ENCODE results near the gene DNAH11.

DNAH11 gene

GRCh38 chr7:21550076-21550475 lies 7.2 kb downstream of the DNAH11 start:
- DNase-seq = no peak

- no peak for DNase-seq
Measured at GRCh38 chr7:21550821-21551531, 8.1 kb downstream of the DNAH11 start.

- DNase-seq = no peak
Measured at GRCh38 chr7:21562385-21562784, 19.5 kb downstream of the DNAH11 start.

GRCh38 chr7:21565614-21566013 lies 22.8 kb downstream of the DNAH11 start:
- DNase-seq = no peak

DNA sequence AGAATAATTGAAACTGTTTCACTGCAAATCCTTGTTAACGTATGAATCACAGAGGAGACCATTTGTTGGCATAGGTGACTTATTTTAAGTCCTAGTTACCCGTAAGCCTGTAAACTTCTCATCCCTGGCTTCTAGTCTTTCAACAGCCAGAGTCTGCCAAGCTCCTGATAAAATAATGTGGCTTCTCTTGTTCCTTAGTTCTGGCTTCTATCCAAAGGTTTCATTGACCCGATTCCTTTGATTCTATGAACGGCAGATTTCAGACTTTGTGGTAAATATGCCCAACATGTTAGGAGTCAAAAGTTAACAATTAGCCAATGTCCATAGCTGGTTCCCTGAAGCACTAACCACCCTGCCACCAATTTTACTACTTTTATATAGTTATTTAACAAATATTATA lies 23.3 kb downstream of the DNAH11 start:
- no peak for DNase-seq

DNA sequence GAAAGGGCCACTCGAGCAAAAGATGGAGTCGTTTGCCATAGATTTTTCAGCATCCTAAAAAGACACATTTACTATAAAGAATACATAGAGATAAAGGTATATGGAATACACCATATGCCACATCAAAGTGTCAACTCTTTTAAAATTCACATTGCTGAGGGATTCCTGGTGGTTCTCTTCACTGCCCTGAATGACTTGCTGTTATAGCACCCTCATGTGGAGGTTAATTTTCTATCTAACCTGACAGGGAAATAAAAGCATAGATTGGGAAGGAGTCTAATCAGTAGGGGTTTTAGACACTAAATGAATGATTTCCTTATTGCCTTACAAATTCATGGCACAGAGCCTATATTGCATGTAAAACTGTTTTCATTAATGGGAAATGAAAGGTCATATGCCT lies 25.9 kb downstream of the DNAH11 start:
- DNase-seq = no peak

DNA sequence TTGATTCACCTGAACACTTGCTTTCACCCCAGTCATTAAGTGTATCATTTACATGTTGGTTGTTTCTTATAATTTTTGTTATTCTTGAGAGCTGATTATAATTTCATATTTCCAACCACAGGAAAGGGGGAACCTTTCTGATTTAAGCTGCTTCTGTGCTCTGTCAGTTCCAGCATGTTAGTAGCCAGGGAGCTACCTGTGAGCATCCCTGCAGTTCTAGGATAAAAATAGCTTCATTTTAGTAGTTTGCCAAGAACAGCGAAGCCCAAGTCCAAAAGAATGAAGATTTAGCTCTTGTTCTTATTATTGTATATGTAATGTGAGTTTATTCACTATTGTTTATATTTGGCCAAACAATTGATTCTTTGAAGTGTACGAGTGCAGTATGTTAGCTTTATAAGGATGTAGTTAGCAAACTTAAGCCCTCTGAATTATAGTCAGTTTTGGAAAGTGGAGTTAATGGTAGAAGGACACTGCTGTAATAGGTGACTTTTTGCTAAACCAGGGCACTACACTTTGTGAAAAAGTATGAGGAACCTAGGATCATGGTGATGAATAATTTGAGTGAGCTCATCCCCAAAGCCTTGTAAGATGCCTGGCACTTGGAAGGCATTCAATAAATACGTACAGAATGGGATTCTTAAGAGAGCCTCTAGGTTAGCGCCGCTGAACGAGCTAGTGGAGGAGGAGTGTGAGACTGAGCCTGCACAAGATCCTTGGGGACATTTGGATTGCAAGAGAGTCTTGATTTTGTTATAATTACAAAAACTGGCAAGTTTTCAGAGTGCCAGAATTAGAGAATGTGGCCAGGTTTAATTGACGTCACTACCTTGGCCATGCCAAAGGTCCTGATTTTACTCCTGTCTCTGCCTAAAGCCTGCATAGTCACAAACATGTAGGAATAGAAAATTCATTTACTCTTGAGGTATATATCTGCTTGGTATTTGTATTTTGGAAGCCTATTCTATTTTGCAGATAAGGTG lies 29.8 kb downstream of the DNAH11 start:
- DNase-seq = no peak

- no peak for DNase-seq
Measured at GRCh38 chr7:21579341-21580072, 36.7 kb downstream of the DNAH11 start.

DNA sequence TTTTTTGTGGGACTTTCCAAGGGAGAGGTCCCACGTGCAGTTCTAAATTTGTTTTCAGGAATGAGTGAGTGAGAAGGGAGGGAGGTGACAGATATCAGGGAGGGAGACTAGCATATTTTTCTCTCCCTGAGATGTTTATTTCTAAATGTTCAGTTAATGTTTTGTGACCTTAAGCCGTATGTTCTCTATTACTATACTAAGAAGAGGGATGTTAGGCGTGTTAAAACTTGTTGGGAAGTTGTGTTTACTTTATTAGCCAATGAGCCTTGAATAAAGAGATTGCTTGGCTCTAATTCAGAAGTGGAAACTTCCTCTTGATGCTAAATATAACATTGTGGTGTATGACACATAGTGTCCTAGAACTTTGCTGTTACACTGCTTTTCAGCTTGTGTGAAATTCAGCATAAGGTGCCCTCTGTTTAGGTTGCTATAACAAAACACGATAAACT lies 37.3 kb downstream of the DNAH11 start:
- DNase-seq = no peak

DNA sequence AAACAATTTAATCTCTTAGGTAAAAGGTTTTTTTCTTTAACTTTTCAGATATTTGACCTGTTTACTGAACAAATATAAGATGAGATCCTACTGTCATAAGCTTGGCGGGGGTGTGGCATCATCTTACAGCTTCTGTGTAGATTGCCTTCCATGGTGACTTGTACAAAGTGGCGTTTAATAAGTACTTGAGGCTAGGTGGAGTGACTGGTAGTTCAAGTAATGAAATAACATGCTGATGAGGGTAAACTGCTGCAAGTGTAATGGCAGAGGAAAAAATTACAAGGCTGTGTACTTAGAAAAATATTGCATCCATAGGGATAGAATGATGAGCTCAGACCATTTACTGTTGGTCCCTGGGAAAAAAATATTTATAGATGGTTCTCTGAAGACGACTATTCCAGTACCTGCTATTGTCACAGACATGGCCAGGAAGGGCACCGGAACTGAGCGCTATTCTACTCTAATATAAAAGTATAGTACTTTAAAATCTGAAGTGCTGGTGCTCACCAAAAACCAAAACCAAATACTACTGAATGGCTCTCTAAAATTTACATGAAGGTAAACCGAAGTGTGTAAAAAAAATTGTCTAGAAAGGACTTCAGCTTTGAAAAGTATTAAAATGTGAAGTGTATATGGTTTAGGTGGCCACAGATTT lies 42.4 kb downstream of the DNAH11 start:
- DNase-seq = no peak

GRCh38 chr7:21587139-21587784 lies 44.4 kb downstream of the DNAH11 start:
- no peak for DNase-seq

- DNase-seq = no peak
Measured at GRCh38 chr7:21596801-21597200, 54.0 kb downstream of the DNAH11 start.

DNA sequence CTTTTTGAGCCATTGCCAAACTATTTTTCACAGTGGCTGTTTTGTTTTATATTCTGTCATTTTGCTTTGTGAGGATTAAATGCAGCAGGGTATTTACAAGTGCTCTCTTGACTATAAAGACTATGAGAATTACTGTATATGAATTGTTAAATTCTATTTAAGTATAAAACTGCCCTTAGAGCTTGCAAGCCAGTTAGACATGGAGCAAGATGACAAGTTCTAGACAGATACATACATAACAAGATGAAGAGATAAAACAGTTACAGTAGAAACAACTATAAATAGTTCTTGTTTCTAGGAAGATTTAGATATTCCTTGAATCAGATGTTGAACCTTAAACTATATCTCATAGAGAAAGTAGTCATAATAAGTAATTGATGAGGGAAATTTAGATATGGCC lies 60.6 kb downstream of the DNAH11 start:
- DNase-seq = no peak

DNA sequence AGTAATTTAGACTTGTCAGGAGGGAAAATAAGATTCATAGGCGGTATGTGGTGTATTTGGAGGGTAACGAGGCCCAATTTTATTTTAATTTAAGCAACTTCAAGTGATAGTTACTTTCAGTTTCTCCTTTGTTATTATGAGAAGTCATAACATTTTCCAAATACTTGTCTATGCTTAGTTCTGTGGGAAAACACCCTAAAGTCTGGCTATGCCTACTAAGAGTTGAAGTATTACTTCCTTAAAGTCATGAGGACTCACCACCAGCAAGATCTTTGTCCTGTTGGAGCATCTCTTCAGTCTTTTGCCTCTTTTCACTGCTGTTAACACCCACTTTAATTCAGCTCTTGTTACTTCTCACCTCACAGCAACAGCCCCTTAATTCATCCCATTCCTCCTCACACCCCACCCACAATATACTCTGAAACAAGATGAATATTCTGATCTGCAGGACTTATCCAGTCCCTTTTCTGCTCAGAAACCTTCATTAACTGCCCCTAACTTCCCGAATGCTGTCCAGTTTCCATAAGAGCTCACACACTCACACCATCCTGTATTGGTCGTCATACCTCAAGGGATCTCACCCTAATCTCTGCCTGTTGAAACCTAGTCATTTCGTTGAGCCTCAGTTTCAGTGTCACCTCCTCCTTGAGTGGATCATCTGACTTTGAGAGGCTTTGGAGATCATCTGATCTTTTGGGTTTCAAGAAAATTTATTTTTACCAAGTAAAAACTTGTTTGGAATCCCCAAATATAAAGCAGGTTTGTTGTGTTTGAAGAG lies 61.3 kb downstream of the DNAH11 start:
- DNase-seq = no peak

DNA sequence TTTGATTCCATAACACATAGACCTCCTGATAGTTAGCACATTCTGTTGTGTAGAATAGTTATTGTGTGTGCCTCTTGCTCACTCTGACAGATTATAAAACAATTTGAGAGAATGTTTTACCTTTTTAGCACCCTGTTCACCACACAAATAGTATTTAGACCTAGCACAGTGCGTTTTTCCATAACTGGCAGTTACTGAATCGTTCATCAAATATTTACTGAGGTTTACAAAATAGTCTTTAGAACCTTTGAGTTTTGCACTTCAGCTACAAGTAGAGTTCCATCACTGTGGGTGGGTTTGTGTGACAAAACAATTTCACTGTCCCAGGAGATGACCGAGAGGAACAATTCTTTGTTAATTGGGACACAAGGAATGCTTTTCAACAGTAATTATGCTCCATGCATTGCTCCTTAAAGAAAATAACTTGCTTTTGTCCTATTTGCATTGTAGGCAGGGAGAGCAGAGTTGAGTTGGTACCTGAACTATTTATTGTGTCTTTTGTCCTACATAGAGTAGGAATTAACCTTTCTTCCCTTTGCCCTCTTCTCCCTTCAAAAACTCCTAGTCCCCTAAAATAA lies 62.3 kb downstream of the DNAH11 start:
- no peak for DNase-seq

DNA sequence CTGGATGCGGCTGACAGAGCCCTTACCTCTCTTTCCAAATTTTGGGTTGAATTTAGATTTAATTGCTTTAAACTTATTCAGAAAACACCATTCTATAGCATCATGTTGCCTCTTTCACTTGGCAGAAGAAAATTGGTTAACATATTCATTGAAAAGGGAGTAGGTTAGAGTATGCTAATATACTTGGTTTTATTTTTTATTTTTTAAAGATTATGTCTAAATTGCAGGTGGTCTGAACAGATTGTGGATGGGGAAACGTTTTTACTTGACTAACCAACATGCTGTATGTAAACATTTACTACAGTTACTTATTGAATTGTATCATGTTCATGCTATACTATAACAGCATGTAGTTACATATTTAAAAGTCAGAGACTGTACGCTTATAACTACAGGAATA lies 65.6 kb downstream of the DNAH11 start:
- no peak for DNase-seq

DNA sequence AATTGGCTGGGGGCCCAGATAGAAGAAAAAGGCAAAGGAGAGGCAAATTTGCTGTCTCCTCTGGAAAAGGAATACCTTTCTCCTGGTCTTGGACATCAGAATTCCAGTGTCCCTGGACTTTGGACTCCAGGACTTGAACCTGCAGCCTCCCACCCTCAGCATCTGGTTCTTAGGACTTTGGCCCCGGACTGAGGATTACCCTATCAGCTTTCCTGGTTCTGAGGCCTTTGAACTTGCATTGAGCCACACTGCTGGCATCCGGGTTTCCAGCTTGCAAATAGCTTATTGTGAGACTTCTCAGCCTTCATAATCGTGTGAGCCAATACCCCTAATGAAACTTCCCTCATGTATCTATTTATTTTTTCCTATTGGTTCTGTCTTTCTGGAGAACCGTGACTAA lies 68.3 kb downstream of the DNAH11 start:
- DNase-seq = no peak

DNA sequence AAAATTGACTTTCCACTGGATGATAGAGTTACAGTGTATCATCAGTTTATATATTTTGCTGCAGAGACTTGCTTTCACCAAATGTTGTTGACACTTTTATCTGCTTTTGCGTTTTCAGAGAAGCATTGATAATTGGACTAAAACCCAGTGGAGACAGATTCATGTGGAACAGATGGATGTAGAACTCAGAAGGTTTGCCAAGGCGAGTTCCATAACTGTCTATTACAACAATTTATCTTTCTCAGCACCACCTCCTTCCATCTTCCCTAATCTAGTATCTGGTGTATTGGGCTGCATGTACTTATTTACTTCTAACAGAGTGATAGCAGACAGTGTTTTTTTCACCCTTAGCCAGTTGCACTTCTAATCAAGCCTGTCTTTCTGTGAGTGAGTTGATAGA lies 73.3 kb downstream of the DNAH11 start:
- no peak for DNase-seq

GRCh38 chr7:21616796-21617436 lies 74.1 kb downstream of the DNAH11 start:
- DNase-seq = no peak

DNA sequence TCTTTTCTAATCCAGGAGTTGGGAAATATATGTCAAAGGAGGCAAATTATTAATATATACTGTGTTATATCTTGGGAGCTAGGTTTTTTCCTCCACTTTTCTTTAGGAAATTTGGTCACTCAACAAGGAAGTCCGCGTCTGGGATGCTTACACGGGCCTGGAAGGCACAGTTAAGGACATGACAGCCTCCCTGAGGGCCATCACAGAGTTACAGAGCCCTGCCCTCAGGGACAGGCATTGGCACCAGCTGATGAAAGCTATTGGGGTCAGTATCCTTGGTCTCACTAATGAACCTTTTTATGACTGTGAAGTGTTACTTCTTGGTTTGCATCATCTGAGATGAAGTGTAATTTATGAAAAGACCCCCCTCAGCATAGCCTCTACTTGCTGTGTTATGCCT lies 74.7 kb downstream of the DNAH11 start:
- DNase-seq = no peak

All from activated T-cell treated with anti-CD3 and anti-CD28 coated beads, Interleukin-2, amount 50 U/mL, for 1 hour (primary cell).